GM12891 (cell line): ENCODE data around the gene RTL10. TPM values are rescaled to one million over a fixed set of nuclear protein-coding genes. Genes with fewer than 3 reads are reported as not detected.

Source experiments
- DNase-seq: peaks from one replicate; pipeline ENCODE4 v3.0.0; 2011; ENCODE audit warnings: low spot score; ENCODE audit not compliant: insufficient read length
- FAIRE-seq: peaks from 2 replicates; lab custom pipeline; 2011; peaks lifted over from hg19 to GRCh38; lab: Jason Lieb, UNC
- PAX5 ChIP-seq: IDR thresholded peaks from 2 replicates; pipeline ENCODE4 v1.6.1; 2011; ENCODE audit warnings: low read length, moderate library complexity, mild to moderate bottlenecking; ENCODE audit not compliant: insufficient read depth, severe bottlenecking
- POLR2A ChIP-seq: IDR thresholded peaks from 2 replicates; pipeline ENCODE4 v1.6.1; 2011; ENCODE audit warnings: low read depth, low read length, control low read depth
- POLR2AphosphoS5 ChIP-seq: IDR thresholded peaks from 2 replicates; pipeline ENCODE4 v1.6.1; 2011; ENCODE audit warnings: low read depth, low read length, control low read depth
- POU2F2 ChIP-seq: IDR thresholded peaks from 2 replicates; pipeline ENCODE4 v1.6.1; 2011; ENCODE audit warnings: low read depth, mild to moderate bottlenecking, control low read depth, low read length, moderate library complexity
- SPI1 ChIP-seq: IDR thresholded peaks from 2 replicates; pipeline ENCODE4 v1.6.1; 2011; ENCODE audit warnings: low read depth, low read length, control low read depth
- TAF1 ChIP-seq: IDR thresholded peaks from 2 replicates; pipeline ENCODE4 v1.6.1; 2011; ENCODE audit warnings: low read depth, low read length, control low read depth
- polyA plus RNA-seq: library from polyadenylated mRNA; unstranded; fragments of >200 nt; gene quantifications from one replicate; pipeline ENCODE4 v1.2.1, GENCODE V29; 2012; ENCODE audit warnings: low read depth, missing spikeins, inconsistent platforms; ENCODE audit not compliant: missing spikeins

RTL10 gene
- polyA plus RNA-seq: 5.7 TPM

GRCh38 chr22:19854778-19855503 is at the start of gene RTL10, which contains the start of gene GNB1L:
Gene RTL10, minus strand, starts transcription at chr22:19854874. Its CDS starts 2,613 bp downstream, at chr22:19852261.
Gene GNB1L, minus strand, starts transcription at chr22:19854874. Its CDS starts 33,519 bp downstream, at chr22:19821355.
- DNase-seq: peak; percentile 96
- FAIRE-seq: peak; percentile 100
- TF ChIP-seq POLR2AphosphoS5 (peak; percentile 80), POLR2A (peak; percentile 89), SPI1 (no peak), TAF1 (peak; percentile 79)

DNA sequence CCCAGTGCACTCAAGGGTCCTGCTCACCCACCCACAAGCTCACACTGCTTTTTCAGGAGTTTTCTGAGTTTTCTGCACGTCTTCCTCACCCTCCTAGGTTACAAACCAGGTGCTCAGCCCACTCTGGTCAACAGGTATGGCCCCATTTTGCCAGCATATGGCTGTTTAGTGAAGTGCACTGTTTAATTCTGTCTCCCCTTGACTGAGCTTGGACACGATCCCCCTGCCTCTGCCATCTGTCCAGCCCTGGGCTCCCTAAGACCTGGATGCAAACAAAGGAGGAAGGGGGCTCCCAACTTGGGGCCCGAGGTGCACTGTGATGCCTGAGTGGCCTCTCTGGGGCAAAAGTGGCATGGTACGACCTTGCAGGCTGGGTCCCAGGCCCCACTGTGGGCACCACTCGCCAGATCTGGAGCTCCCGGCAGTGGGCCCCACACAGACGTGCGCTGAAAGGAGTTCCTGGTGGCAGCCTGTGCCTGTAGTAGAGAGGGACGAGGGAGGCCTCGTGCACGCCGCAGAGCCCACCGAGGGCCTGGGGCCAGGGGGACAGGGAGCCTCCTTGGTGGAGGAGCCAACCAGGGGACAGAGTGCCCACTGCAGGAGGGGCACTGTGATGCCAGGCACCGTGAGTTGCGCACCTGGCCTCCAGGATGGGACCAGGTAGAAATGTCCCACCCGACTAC is 49.6 kb upstream of the RTL10 start:
- DNase-seq (no peak), FAIRE-seq (no peak)
- no peak for TF ChIP-seq TAF1
- no peak for TF ChIP-seq PAX5
- TF ChIP-seq POLR2A: no peak
- TF ChIP-seq SPI1: no peak
- TF ChIP-seq POLR2AphosphoS5: no peak
- no peak for TF ChIP-seq POU2F2

DNA sequence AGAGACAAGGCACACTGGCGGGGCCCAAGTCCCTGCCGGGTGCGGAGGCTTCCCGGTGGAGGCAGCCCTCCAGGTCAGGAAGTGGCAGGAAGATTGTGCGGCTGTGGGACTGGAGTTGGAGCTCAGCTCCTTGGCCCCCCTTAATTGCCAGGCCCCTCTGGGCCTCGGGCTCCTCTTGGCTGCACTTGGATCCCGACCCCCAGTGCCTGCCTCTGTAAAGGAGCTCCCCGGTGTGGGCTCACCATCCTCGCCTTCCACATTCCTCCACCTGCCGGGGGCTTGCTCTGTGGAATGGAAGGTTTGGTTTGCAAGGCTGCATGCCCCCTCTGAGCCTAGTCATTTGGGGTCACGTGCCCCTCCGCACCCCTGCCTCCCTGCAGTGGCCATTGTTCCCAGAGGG is 48.8 kb upstream of the RTL10 start:
- TF ChIP-seq POU2F2 (no peak), POLR2A (no peak), PAX5 (no peak), TAF1 (no peak), POLR2AphosphoS5 (no peak), SPI1 (no peak)
- DNase-seq: no peak
- FAIRE-seq: no peak

DNA sequence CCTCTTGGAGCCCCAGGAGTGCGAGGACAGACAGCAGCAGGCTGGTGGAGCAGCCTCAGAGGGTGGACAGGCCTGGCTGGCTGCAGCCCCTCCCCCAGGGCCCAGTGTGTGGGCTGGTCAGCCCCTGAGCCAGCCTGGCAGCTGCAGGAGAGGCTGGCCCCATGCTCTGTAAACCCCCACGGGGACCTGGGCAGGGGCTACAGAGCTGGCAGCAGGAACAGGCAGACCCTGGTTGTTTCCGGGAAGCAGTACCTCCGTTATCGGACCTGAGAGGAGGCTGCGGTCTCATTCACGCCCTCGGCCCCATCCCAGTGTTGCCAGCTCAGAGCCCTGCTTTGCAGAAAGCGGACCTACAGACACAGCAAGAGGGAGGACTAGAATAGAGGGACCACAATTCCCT is 48.4 kb upstream of the RTL10 start:
- DNase-seq (no peak), FAIRE-seq (no peak)
- TF ChIP-seq TAF1 (no peak), SPI1 (no peak), POLR2A (no peak)

DNA sequence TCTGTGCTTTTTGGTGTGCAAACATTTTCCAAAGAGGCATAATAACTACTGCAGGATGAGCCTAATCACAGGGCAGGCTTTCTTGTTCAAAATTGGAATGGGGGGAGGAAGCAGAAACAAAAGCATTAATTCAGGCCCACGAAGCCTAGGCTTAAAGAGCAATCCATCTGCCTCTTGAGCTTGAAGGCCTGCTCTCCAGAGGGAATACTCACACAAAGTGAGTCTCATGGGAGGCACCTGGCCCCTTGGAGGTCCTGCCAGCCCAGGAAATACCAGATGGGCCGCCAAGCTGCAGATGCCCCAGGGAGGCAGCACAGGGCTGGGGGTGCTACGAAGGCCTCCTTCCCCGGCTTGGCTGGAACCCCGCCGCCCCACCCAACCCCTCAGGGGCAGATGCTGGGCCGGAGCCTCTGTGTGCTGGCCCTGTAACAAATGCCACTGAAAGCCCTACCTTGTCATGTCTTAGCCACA is 47.6 kb upstream of the RTL10 start:
- FAIRE-seq: no peak
- no peak for TF ChIP-seq TAF1
- TF ChIP-seq POLR2A: no peak
- no peak for DNase-seq

DNA sequence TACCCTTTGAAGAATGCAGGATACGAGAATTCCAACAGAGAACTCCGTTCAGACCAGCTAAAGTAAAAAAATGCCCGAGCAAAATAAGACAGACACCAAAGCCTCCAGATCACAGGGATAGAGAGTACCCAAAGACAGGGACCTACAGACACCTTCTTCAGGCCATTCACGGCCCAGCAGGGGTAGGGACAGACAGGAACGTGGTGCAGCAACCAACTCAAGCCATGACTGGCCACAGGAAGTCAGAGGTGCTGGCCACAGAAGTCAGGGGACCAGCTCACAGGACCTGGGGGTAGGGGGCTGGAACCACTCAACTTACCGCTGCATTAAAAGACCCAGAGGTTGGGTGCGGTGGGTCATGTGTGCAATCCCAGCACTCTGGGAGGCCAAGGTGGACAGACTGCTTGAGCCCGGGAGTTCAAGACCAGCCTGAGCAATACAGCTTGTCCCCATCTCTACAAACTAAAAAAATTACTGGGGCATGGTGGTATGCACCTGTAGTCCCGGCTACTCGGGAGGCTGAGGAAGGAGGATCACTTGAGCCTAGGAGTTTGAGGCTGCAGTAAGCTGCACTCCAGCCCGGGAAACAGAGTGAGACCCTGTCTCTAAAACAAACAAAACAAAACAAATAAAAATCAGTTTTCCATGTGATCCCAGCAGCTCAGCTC is 47.0 kb upstream of the RTL10 start:
- FAIRE-seq: no peak
- TF ChIP-seq POLR2A (no peak), POLR2AphosphoS5 (no peak), SPI1 (no peak), TAF1 (no peak), POU2F2 (no peak), PAX5 (no peak)
- DNase-seq: no peak

DNA sequence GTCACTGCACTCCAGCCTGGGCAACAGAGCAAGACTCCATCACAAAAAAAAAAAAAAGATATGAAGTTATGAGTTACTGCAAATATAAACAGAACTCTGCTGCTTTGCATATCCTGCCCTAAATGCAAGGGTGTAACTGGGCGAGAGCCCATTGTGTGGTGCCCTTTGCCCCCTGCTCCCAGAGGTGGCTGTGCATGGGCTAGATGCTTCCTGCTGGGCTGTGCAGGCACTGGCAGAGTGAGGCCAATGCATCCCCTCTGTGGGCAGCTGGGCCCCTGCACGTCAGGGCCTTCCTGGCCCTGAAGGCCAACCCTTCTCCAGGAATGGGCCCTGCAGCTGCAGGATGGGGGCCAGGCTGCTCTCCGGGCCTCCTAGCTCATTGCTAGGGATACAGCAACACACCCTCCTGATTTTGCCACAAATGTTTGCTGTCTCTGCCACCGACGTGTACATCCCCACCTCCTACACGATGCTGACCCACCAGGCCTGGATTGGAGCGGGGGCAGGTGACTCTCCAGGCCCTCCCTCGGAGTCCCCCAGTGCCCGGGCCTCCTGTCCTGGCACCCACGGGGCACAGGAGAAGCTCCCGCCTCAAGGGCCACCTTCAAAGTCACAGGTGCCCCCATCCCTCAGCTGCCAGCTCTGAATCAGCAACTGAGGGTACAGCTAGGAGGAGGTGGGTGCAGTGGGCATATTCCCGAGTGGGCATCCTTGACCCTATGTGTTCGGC is 46.2 kb upstream of the RTL10 start:
- FAIRE-seq (no peak), DNase-seq (no peak)
- TF ChIP-seq POLR2AphosphoS5 (no peak), POU2F2 (no peak), PAX5 (no peak)

DNA sequence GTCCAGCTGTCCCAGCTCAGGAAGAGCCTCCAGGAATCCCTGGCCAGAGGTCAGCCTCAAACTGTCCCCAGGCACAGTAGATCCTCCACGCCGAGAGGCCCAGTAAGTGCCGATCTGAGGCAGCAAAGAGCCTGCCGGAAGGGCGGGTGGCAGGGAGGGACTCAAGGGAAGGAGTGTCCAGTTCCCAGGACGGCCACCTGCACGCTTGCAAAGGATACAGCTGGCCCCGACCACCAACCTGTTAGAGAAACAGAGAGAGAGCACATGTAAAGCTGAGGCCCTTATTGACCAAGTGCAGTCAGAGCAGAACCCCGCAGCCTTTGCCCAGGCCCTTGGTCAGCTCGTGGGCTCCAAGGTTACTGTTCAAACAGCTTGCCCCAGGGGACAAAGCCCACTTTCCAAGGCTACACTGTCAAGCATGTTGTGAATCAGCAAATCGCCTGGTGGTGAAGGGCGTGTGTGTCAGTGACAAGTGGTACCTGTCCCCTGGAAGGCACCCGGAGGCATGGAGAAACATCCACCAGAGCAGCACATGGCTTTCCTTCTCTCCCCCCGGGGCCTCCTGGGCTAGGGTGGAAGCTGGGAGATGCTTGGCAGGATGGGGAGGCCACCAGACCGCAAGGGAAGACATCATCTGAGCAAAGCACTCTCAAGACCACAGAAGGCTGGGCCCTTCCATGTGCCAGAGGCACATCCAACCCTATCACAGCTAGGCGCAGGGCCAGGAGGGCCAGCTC is 44.3 kb upstream of the RTL10 start:
- FAIRE-seq: no peak
- TF ChIP-seq POLR2A (no peak), POLR2AphosphoS5 (no peak), PAX5 (no peak), SPI1 (no peak), POU2F2 (no peak), TAF1 (no peak)

GRCh38 chr22:19898145-19898544 is 43.5 kb upstream of the RTL10 start:
- FAIRE-seq (no peak), DNase-seq (no peak)
- TF ChIP-seq POLR2A (no peak), POLR2AphosphoS5 (no peak), POU2F2 (no peak), SPI1 (no peak), TAF1 (no peak), PAX5 (no peak)

More for the DNA sequence above, 44.3 kb upstream of the RTL10 start:
- DNase-seq: no peak
